Kidney (tissue), 14 donors: ENCODE results near the gene ZC3H8. TPM values are rescaled to one million over a fixed set of nuclear protein-coding genes. Genes with fewer than 3 reads are reported as not detected.

Experiments
- DNase-seq, 5 donors: peaks; one replicate each; pipeline ENCODE4 v3.0.0-alpha.2; 2013 to 2020
- FAIRE-seq: peaks from 2 replicates; lab custom pipeline; 2012; peaks lifted over from hg19 to GRCh38; lab: Jason Lieb, UNC
- H3K27ac ChIP-seq, 2 donors: one replicate each; pipeline ENCODE4 v1.7.0; 2013; ENCODE audit warnings: low read depth in 2 of 2, low read length in 2 of 2, inconsistent platforms in 1 of 2
- H3K27me3 ChIP-seq: one replicate; pipeline ENCODE4 v1.7.1; 2013; ENCODE audit warnings: low read length, inconsistent platforms; ENCODE audit not compliant: control insufficient read depth, insufficient read depth
- H3K36me3 ChIP-seq, 3 donors: one replicate each; pipeline versions ENCODE4 v1.7.0 to v1.7.1; 2013; ENCODE audit warnings: low read length in 3 of 3, control low read depth in 1 of 3, inconsistent platforms in 1 of 3; ENCODE audit not compliant: insufficient read depth in 3 of 3, control insufficient read depth in 2 of 3
- H3K4me1 ChIP-seq, 3 donors: one replicate each; pipeline versions ENCODE4 v1.7.0 to v1.7.1; 2013; ENCODE audit warnings: low read length in 3 of 3, inconsistent platforms in 1 of 3, low read depth in 1 of 3; ENCODE audit not compliant: control insufficient read depth in 2 of 3, insufficient read depth in 2 of 3
- H3K4me3 ChIP-seq, 3 donors: one replicate each; pipeline versions ENCODE4 v1.7.0 to v1.8.1; 2013; ENCODE audit warnings: low read length in 3 of 3, control low read depth in 1 of 3, inconsistent platforms in 1 of 3
- H3K9ac ChIP-seq, 3 donors: one replicate each; pipeline versions ENCODE4 v1.7.0 to v1.7.1; 2013; ENCODE audit warnings: low read length in 3 of 3, control low read depth in 1 of 3, inconsistent platforms in 1 of 3
- H3K9me3 ChIP-seq, 3 donors: one replicate each; pipeline versions ENCODE4 v1.7.0 to v1.7.1; 2013; ENCODE audit warnings: low read length in 3 of 3, control low read depth in 1 of 3, inconsistent platforms in 1 of 3; ENCODE audit not compliant: control insufficient read depth in 2 of 3, insufficient read depth in 1 of 3
- intact Hi-C: fragments of 100-400 bp; cut with DNase I; formaldehyde crosslinking; loops from one replicate; pipeline ENCODE4 v1.11.1; 2022
- polyA plus RNA-seq: library from polyadenylated mRNA; stranded (reverse); fragments of 350-450 nt; fragmentation: Illumina TruSeq; extraction: RNeasy Lipid Tissue Mini Kit (QIAGEN cat#74804); gene quantifications from one replicate; pipeline ENCODE4 v1.2.3, GENCODE V29; 2014; ENCODE audit warnings: low read depth, low replicate concordance; ENCODE audit not compliant: insufficient read depth
- total RNA-seq: library from RNA; stranded (reverse); fragmentation: NEBNext Ultra II Directional; extraction: Animal tissue kit (Norgen Biotek cat#: 25700); gene quantifications from one replicate; pipeline ENCODE4 v1.2.1, GENCODE V29; 2021
- TF ChIP-seq, protein P1 (sequence below): IDR thresholded peaks from 3 replicates; pipeline ENCODE4 v1.5.1; 2012; ENCODE audit warnings: mild to moderate bottlenecking, moderate library complexity, borderline replicate concordance; ENCODE audit not compliant: insufficient read depth; ENCODE audit errors: extremely low read depth
- donor health status: control.
- donor health status: control.
- donor health status: control.
- donor health status: control.
- donor health status: control.
- donor health status: DM: yes; HTN: yes; CAD: no.
- donor health status: Normal renal cell carcinoma (clear cell type).

The ZC3H8 gene
- total and polyA plus RNA-seq, 2 donors from 2014 or later, result 6.8 to 8.3 TPM

GRCh38 chr2:112184121-112184520 is 70.7 kb downstream of the ZC3H8 start:
- FAIRE-seq, result no peak
- Histone ChIP-seq H3K4me1 (no peaks in the 10 kb centered on the region), H3K27me3 (no peaks in the 10 kb centered on the region), H3K27ac (no peak overlapping the region), H3K9ac (no peak overlapping the region), H3K4me3 (no peak overlapping the region), H3K36me3 (no peaks in the 10 kb centered on the region), H3K9me3 (peaks cover 0 to 7% (median 0%) of the 10 kb centered on the region in 3 donors)
- no peak for DNase-seq
- TF ChIP-seq, protein P1, sequence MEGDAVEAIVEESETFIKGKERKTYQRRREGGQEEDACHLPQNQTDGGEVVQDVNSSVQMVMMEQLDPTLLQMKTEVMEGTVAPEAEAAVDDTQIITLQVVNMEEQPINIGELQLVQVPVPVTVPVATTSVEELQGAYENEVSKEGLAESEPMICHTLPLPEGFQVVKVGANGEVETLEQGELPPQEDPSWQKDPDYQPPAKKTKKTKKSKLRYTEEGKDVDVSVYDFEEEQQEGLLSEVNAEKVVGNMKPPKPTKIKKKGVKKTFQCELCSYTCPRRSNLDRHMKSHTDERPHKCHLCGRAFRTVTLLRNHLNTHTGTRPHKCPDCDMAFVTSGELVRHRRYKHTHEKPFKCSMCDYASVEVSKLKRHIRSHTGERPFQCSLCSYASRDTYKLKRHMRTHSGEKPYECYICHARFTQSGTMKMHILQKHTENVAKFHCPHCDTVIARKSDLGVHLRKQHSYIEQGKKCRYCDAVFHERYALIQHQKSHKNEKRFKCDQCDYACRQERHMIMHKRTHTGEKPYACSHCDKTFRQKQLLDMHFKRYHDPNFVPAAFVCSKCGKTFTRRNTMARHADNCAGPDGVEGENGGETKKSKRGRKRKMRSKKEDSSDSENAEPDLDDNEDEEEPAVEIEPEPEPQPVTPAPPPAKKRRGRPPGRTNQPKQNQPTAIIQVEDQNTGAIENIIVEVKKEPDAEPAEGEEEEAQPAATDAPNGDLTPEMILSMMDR, result no peak
- intact Hi-C loops, result no loop called here

DNA sequence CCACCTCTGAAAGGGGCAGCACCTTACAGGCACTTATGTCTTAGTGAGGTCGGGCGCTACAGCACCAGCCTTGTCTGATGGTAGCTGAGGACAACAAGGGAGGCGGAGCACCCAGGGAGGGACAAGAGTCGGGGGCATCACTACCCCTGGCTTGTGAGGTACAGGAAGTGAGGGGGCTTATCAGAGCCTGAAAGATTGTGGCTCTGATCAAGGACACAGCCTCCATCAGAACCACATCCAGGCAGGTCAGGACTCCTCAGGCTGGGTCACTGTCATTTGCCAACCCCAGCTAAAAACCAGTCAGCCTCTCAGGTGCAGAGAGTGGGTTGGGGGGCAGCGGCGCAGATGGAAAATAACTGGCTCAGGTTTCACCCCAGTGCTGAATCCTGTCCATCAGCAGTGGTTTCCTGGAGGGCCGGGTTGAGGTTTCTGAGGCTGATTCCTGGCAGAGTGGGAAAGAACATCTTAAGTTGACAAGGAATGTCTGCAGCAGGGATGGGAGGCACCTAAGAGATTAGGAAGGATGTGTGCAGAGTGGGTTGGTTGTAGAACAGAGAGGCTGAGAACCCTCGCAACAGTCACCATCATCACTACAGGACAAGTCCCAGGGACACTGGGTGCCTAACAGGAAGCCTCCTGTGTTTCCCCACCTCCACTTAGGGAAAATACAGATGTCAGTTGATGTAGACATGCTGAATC is 71.4 kb downstream of the ZC3H8 start:
- Histone ChIP-seq H3K36me3 (no peaks in the 10 kb centered on the region), H3K27me3 (no peaks in the 10 kb centered on the region), H3K27ac (no peak overlapping the region), H3K4me1 (no peaks in the 10 kb centered on the region), H3K9me3 (peaks cover 0 to 7% (median 0%) of the 10 kb centered on the region in 3 donors), H3K4me3 (no peak overlapping the region), H3K9ac (no peak overlapping the region)
- DNase-seq (no peak), FAIRE-seq (no peak)
- intact Hi-C loops, result no loop called here
- TF ChIP-seq, protein P1, result no peak

- no peak overlapping the region for H3K9ac ChIP-seq
- no peaks in the 10 kb centered on the region for H3K4me1 ChIP-seq
- H3K36me3 ChIP-seq, result no peaks in the 10 kb centered on the region
- H3K9me3 ChIP-seq, result peaks cover 0 to 7% (median 0%) of the 10 kb centered on the region in 3 donors
- TF ChIP-seq, protein P1, result no peak
- H3K27ac ChIP-seq, result no peak overlapping the region
- intact Hi-C loops, result no loop called here
- DNase-seq, result peak in 1 of 5 donors; percentile 17
- H3K27me3 ChIP-seq, result no peaks in the 10 kb centered on the region
- FAIRE-seq, result no peak
- H3K4me3 ChIP-seq, result no peak overlapping the region
These were observed 72.2 kb downstream of the ZC3H8 start for GRCh38 chr2:112182581-112183034.
